ENCODE results near the gene BMAL2. TPM values are rescaled to one million over a fixed set of nuclear protein-coding genes. Genes with fewer than 3 reads are reported as not detected.

Gene BMAL2
- total RNA-seq, 4 donors from 2014 or later: 1.2 to 5.6 (median 2.7) TPM

GRCh38 chr12:27292718-27293117 lies 39.9 kb upstream of the BMAL2 start:
- TF ChIP-seq, protein P1, sequence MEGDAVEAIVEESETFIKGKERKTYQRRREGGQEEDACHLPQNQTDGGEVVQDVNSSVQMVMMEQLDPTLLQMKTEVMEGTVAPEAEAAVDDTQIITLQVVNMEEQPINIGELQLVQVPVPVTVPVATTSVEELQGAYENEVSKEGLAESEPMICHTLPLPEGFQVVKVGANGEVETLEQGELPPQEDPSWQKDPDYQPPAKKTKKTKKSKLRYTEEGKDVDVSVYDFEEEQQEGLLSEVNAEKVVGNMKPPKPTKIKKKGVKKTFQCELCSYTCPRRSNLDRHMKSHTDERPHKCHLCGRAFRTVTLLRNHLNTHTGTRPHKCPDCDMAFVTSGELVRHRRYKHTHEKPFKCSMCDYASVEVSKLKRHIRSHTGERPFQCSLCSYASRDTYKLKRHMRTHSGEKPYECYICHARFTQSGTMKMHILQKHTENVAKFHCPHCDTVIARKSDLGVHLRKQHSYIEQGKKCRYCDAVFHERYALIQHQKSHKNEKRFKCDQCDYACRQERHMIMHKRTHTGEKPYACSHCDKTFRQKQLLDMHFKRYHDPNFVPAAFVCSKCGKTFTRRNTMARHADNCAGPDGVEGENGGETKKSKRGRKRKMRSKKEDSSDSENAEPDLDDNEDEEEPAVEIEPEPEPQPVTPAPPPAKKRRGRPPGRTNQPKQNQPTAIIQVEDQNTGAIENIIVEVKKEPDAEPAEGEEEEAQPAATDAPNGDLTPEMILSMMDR (IDR thresholded peaks at IDR 0.05): no peak
- DNase-seq (ENCODE audit: low spot score) (no peak), ATAC-seq (ENCODE audit: low FRiP score) (no peak)

GRCh38 chr12:27293463-27293862 lies 39.2 kb upstream of the BMAL2 start:
- ATAC-seq (ENCODE audit: low FRiP score): no peak
- TF ChIP-seq, protein P1 (IDR thresholded peaks at IDR 0.05): no peak
- no peak for DNase-seq (ENCODE audit: low spot score)

- DNase-seq (ENCODE audit: low spot score) (no peak), ATAC-seq (ENCODE audit: low FRiP score) (no peak)
- TF ChIP-seq, protein P1 (IDR thresholded peaks at IDR 0.05): no peak
Measured at GRCh38 chr12:27296674-27297073, 36.0 kb upstream of the BMAL2 start.

GRCh38 chr12:27297566-27297965 lies 35.1 kb upstream of the BMAL2 start:
- ATAC-seq (ENCODE audit: low FRiP score) (no peak), DNase-seq (ENCODE audit: low spot score) (no peak)
- TF ChIP-seq, protein P1 (IDR thresholded peaks at IDR 0.05): no peak

DNA sequence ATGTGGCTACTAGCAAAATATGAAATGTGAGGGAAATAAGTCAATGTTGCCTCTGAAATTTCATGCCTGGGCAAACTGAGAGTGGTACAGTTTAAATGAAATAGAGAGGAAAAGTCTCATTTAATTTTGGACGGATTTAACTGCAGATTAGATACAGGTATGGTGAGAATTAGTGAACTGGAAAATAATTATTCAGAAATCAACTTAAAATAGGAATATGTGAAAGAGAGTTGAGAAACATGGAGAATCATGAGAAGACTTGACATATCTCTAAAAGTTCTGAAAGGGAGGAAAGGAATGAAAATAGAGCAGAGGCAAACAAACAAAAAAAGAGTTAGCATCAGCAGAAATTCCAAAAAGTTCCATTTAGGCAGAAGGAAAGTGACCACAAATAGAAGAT lies 33.5 kb upstream of the BMAL2 start:
- ATAC-seq (ENCODE audit: low FRiP score) (no peak), DNase-seq (ENCODE audit: low spot score) (no peak)
- TF ChIP-seq, protein P1 (IDR thresholded peaks at IDR 0.05): no peak

- DNase-seq (ENCODE audit: low spot score) (no peak), ATAC-seq (ENCODE audit: low FRiP score) (no peak)
- TF ChIP-seq, protein P1 (IDR thresholded peaks at IDR 0.05): no peak
Measured at GRCh38 chr12:27300226-27300625, 32.4 kb upstream of the BMAL2 start.

DNA sequence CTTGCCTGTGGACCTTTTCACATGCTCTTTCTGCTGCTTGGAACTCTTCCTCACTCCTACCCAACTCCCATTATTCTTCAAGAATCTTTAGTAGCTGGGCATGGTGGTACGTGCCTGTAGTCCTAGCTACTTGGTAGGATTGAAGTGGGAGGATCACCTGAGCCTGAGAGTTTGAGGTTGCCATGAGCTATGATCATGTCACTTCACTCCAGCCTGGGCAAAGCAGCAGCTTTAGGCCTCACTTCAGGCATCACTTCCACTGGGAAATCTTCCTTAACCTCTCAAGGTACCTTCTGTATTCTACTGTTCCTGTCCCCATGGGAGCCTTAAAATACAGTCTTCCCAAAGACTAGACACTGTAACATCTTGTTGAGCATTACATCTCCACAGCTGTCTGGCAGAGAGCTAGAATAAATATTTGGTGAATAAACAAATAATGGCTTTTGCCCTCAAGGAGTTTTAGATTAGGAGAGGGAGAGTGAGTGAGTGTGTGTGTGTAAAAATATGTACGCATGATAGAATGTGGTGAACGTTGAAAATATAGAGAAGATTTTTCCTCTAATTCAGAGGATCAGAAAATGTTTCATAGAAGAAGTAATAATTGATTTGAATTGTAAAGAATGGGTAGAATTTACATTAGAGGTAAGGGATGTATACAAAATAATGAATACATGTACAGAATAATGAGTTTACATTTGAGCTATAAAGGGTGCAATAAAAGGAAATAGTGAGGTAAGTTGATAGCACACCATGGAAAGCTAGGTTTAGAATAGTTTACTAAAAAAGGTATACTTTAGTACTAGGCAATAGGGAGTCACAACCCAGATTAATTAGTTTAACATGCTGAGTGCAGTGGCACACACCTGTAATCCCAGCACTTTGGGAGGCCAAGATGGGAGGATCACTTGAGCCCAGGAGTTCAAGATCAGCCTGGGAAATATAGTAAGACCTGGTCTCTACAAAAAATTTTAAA lies 29.2 kb upstream of the BMAL2 start:
- DNase-seq (ENCODE audit: low spot score) (no peak), ATAC-seq (ENCODE audit: low FRiP score) (no peak)
- TF ChIP-seq, protein P1 (IDR thresholded peaks at IDR 0.05): no peak

Data from omental fat pad (tissue), 4 donors.